Vagina (tissue), 2 donors: ENCODE results near the gene ACOX3. TPM values are rescaled to one million over a fixed set of nuclear protein-coding genes. Genes with fewer than 3 reads are reported as not detected.
A peak's percentile ranks its signal among the peaks of the same experiment; 100 is the strongest.

Experiments
- DNase-seq, 2 donors: peaks; one replicate each; pipeline ENCODE4 v3.0.0-alpha.2; 2017; ENCODE audit errors: extremely low spot score in 2 of 2
- H3K27ac ChIP-seq: fragments of 200-600 bp; sonication (generic); one replicate; pipeline ENCODE4 v1.5.1; 2019
- H3K27me3 ChIP-seq: fragments of 200-600 bp; sonication (generic); one replicate; pipeline ENCODE4 v1.5.1; 2019
- H3K36me3 ChIP-seq, 2 donors: fragments of 200-600 bp; sonication (generic); one replicate each; pipeline ENCODE4 v1.5.1; 2017 to 2019
- H3K4me1 ChIP-seq: fragments of 200-600 bp; sonication (generic); one replicate; pipeline ENCODE4 v1.5.1; 2019
- H3K4me3 ChIP-seq, 2 donors: fragments of 200-600 bp; sonication (generic); 1 replicate in 1 of 2; 2 replicates in 1 of 2; pipeline ENCODE4 v1.5.1; 2016 to 2019
- H3K9me3 ChIP-seq: fragments of 200-600 bp; sonication (generic); one replicate; pipeline ENCODE4 v1.5.1; 2019
- CTCF ChIP-seq, 3 experiments: fragments of 450-650 bp in 2 of 3; fragments of 200-600 bp in 1 of 3; sonication (generic) in 1 of 3; IDR thresholded peaks; one replicate each; pipeline ENCODE4 v1.5.1; 2017 to 2019; ENCODE audit warnings: antibody characterized with exemption in 3 of 3, mild to moderate bottlenecking in 2 of 3, moderate library complexity in 2 of 3
- POLR2A ChIP-seq, 2 donors: fragments of 450-650 bp; IDR thresholded peaks; one replicate each; pipeline ENCODE4 v1.6.1; 2017; ENCODE audit warnings: antibody characterized with exemption in 2 of 2, mild to moderate bottlenecking in 2 of 2, moderate library complexity in 2 of 2
- POLR2AphosphoS5 ChIP-seq, 2 donors: sonication (generic); formaldehyde crosslinking; IDR thresholded peaks; one replicate each; pipeline ENCODE4 v1.9.0; 2017; ENCODE audit warnings: antibody characterized with exemption in 2 of 2, mild to moderate bottlenecking in 2 of 2, low read depth in 1 of 2; ENCODE audit not compliant: insufficient read depth in 1 of 2
- intact Hi-C: fragments of 100-400 bp; cut with DNase I; formaldehyde crosslinking; loops from one replicate; pipeline ENCODE4 v1.15.1; 2023
- total RNA-seq: library from RNA; depleted of rRNA; stranded (reverse); fragments of >200 nt; gene quantifications from one replicate; pipeline ENCODE4 v1.2.3, GENCODE V29; 2016

ACOX3 gene
- total RNA-seq, 1 donor from 2014 or later: 46.9 TPM

- intact Hi-C loops: no loop called here
- Histone ChIP-seq H3K36me3 (no peaks in the 10 kb centered on the region), H3K4me1 (peaks cover 80% of the 10 kb centered on the region), H3K9me3 (no peaks in the 10 kb centered on the region), H3K4me3 (peak overlapping the region in 1 of 2 donors; percentile 26), H3K27ac (peak overlapping the region; percentile 73), H3K27me3 (no peaks in the 10 kb centered on the region)
- no peak for DNase-seq
- TF ChIP-seq POLR2AphosphoS5 (IDR thresholded peaks at IDR 0.05; ENCODE audit: insufficient read depth in 1 of 2, low read depth in 1 of 2): no peak
- TF ChIP-seq CTCF (IDR thresholded peaks at IDR 0.05): peak in 1 of 3 experiments; percentile 20
These were observed 3.2 kb downstream of the ACOX3 start for GRCh38 chr4:8437281-8437680.

- H3K4me1 ChIP-seq: peaks cover 66% of the 10 kb centered on the region
- peak overlapping the region; percentile 56 for H3K27ac ChIP-seq
These were observed 4.8 kb downstream of the ACOX3 start for GRCh38 chr4:8435656-8436121.

DNA sequence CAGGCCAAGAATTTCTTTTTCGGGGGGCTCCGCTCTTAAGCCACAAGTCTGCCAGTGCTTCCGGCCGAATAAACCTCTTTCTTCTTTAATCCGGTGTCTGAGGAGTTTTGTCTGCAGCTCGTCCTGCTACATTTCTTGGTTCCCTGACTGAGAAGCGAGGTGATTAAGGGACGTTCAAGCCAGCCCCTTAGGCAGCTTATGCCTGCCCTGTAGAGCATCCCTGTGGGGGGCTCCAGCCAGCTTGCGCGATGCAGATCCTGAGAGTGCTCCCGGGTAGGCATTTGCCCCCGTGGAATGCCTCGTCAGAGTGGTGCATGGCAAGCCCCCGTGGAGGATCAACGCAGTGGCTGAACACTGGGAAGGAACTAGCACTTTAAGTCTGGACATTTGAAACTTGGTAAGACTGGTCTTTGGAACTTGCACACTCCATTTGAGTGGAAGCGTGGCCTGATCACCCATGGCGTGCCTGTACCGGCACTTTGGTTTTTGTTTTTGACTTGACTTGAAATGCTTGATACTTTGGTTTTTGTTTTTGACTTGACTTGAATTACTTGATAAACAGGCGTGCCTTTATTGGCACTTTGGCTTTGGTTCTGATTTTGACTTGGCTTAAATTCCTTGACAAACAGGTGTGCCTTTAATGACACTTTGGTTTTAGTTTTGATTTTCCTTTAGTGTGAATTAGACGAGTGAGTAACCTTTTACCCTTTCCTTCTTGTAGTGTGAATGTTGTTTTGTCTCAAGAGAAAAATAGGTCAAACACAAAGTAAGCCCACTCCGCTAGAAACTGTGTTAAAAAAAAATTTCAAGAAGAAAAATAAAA lies 6.1 kb downstream of the ACOX3 start:
- H3K27ac ChIP-seq: peak overlapping the region; percentile 56
- H3K36me3 ChIP-seq: no peaks in the 10 kb centered on the region
- TF ChIP-seq POLR2AphosphoS5 (IDR thresholded peaks at IDR 0.05; ENCODE audit: insufficient read depth in 1 of 2, low read depth in 1 of 2) (peak in 1 of 2 donors; percentile 51), CTCF (IDR thresholded peaks at IDR 0.05) (no peak), POLR2A (IDR thresholded peaks at IDR 0.05) (no peak)
- no peak for DNase-seq
- no peaks in the 10 kb centered on the region for H3K27me3 ChIP-seq
- H3K4me3 ChIP-seq: peak overlapping the region in 1 of 2 donors; percentile 36
- H3K9me3 ChIP-seq: no peaks in the 10 kb centered on the region
- intact Hi-C loops: no loop called here
- H3K4me1 ChIP-seq: peaks cover 59% of the 10 kb centered on the region

More at GRCh38 chr4:8435656-8436121, 4.8 kb downstream of the ACOX3 start:
- TF ChIP-seq CTCF (IDR thresholded peaks at IDR 0.05) (no peak), POLR2A (IDR thresholded peaks at IDR 0.05) (no peak), POLR2AphosphoS5 (IDR thresholded peaks at IDR 0.05; ENCODE audit: insufficient read depth in 1 of 2, low read depth in 1 of 2) (no peak)
- no peaks in the 10 kb centered on the region for H3K27me3 ChIP-seq
- no peak for DNase-seq
- H3K4me3 ChIP-seq: peak overlapping the region; percentile 22 to 36
- H3K9me3 ChIP-seq: no peaks in the 10 kb centered on the region
- intact Hi-C loops: no loop called here
- H3K36me3 ChIP-seq: no peaks in the 10 kb centered on the region

GRCh38 chr4:8433136-8433535 lies 7.4 kb downstream of the ACOX3 start:
- no peak for DNase-seq
- Histone ChIP-seq H3K27me3 (no peaks in the 10 kb centered on the region), H3K9me3 (no peaks in the 10 kb centered on the region), H3K4me3 (no peak overlapping the region), H3K27ac (no peak overlapping the region), H3K4me1 (peaks cover 53% of the 10 kb centered on the region), H3K36me3 (no peaks in the 10 kb centered on the region)
- intact Hi-C loops: no loop called here
- TF ChIP-seq CTCF (IDR thresholded peaks at IDR 0.05): no peak
- TF ChIP-seq POLR2AphosphoS5 (IDR thresholded peaks at IDR 0.05; ENCODE audit: insufficient read depth in 1 of 2, low read depth in 1 of 2): no peak
- no peak for TF ChIP-seq POLR2A (IDR thresholded peaks at IDR 0.05)

- Histone ChIP-seq H3K4me1 (peaks cover 54% of the 10 kb centered on the region), H3K4me3 (no peak overlapping the region), H3K27ac (no peak overlapping the region), H3K36me3 (no peaks in the 10 kb centered on the region), H3K27me3 (no peaks in the 10 kb centered on the region), H3K9me3 (no peaks in the 10 kb centered on the region)
- no peak for DNase-seq
- TF ChIP-seq POLR2AphosphoS5 (IDR thresholded peaks at IDR 0.05; ENCODE audit: insufficient read depth in 1 of 2, low read depth in 1 of 2) (no peak), POLR2A (IDR thresholded peaks at IDR 0.05) (no peak), CTCF (IDR thresholded peaks at IDR 0.05) (no peak)
- intact Hi-C loops: no loop called here
These were observed 9.0 kb downstream of the ACOX3 start for GRCh38 chr4:8431553-8431952.
